GM21717 (cell line): ENCODE results near the gene URM1.

Experiments
- ATAC-seq: cut with Tn5 transposase; IDR thresholded peaks from one replicate; pipeline ENCODE4 v1.9.1; 2021; ENCODE audit warnings: mild to moderate bottlenecking, moderate library complexity; ENCODE audit not compliant: unreplicated experiment

URM1 gene

GRCh38 chr9:128344931-128345605 is 26.1 kb upstream of the URM1 start:
- ATAC-seq = no peak

- no peak for ATAC-seq
These were observed 22.0 kb upstream of the URM1 start for GRCh38 chr9:128349125-128349524.

- no peak for ATAC-seq
These were observed 21.4 kb upstream of the URM1 start for GRCh38 chr9:128349772-128350171.

GRCh38 chr9:128355451-128355850 is 15.7 kb upstream of the URM1 start:
- ATAC-seq = no peak

- no peak for ATAC-seq
These were observed 13.1 kb upstream of the URM1 start for GRCh38 chr9:128358090-128358489.

GRCh38 chr9:128358861-128359260 is 12.3 kb upstream of the URM1 start:
- ATAC-seq = no peak

- no peak for ATAC-seq
These were observed 10.3 kb upstream of the URM1 start for GRCh38 chr9:128360826-128361225.

GRCh38 chr9:128361296-128361985 is 9.7 kb upstream of the URM1 start:
- no peak for ATAC-seq

- ATAC-seq = peak; percentile 59
These were observed 9.1 kb upstream of the URM1 start for GRCh38 chr9:128361986-128362646.

GRCh38 chr9:128362774-128363173 is 8.4 kb upstream of the URM1 start:
- ATAC-seq = no peak

GRCh38 chr9:128365525-128365924 is 5.6 kb upstream of the URM1 start:
- no peak for ATAC-seq

GRCh38 chr9:128369024-128369706 is 2.0 kb upstream of the URM1 start:
- ATAC-seq = no peak

- no peak for ATAC-seq
These were observed 815 bp upstream of the URM1 start for GRCh38 chr9:128370367-128370751.

- no peak for ATAC-seq
These were observed 500 bp downstream of the URM1 start for GRCh38 chr9:128371630-128372117.

- ATAC-seq = no peak
These were observed 1.0 kb downstream of the URM1 start for GRCh38 chr9:128372188-128372641.

GRCh38 chr9:128372784-128373183 is 1.6 kb downstream of the URM1 start:
- no peak for ATAC-seq

GRCh38 chr9:128374221-128374675 is 3.1 kb downstream of the URM1 start:
- no peak for ATAC-seq

- no peak for ATAC-seq
These were observed 4.7 kb downstream of the URM1 start for GRCh38 chr9:128375865-128376264.

GRCh38 chr9:128382261-128382660 is 11.1 kb downstream of the URM1 start:
- ATAC-seq = no peak

GRCh38 chr9:128383007-128383753 is 12.0 kb downstream of the URM1 start:
- no peak for ATAC-seq
